Right hindlimb (tissue), 1 donor: ENCODE data around the gene ELK3.
A peak's percentile ranks its signal among the peaks of the same experiment; 100 is the strongest.

Experiments used
- DNase-seq: peaks from one replicate; pipeline ENCODE4 v3.0.0-alpha.2; 2018

The ELK3 gene

GRCh38 chr12:96193725-96194575, at the start of gene ELK3:
Gene ELK3, plus strand, starts transcription at chr12:96194375.
- peak; percentile 74 for DNase-seq

GRCh38 chr12:96146747-96147146, 47.4 kb upstream of the ELK3 start:
- no peak for DNase-seq

GRCh38 chr12:96150442-96150841, 43.7 kb upstream of the ELK3 start:
- no peak for DNase-seq

GRCh38 chr12:96152164-96152563, 42.0 kb upstream of the ELK3 start:
- peak; percentile 55 for DNase-seq

- DNase-seq: no peak
Observed at GRCh38 chr12:96153131-96153725, 40.9 kb upstream of the ELK3 start.

GRCh38 chr12:96155181-96155580, 39.0 kb upstream of the ELK3 start:
- no peak for DNase-seq

GRCh38 chr12:96155781-96156180, 38.4 kb upstream of the ELK3 start:
- no peak for DNase-seq

GRCh38 chr12:96156211-96156610, 38.0 kb upstream of the ELK3 start:
- no peak for DNase-seq

- DNase-seq: no peak
Observed at GRCh38 chr12:96157427-96157826, 36.7 kb upstream of the ELK3 start.

GRCh38 chr12:96164951-96165811, 29.0 kb upstream of the ELK3 start:
- peak; percentile 29 for DNase-seq

GRCh38 chr12:96166765-96167164, 27.4 kb upstream of the ELK3 start:
- DNase-seq: no peak

GRCh38 chr12:96167492-96167891, 26.7 kb upstream of the ELK3 start:
- DNase-seq: no peak

- DNase-seq: no peak
Observed at GRCh38 chr12:96170328-96170727, 23.8 kb upstream of the ELK3 start.

- no peak for DNase-seq
Observed at GRCh38 chr12:96170762-96171161, 23.4 kb upstream of the ELK3 start.

- DNase-seq: no peak
Observed at GRCh38 chr12:96171905-96172304, 22.3 kb upstream of the ELK3 start.

- no peak for DNase-seq
Observed at GRCh38 chr12:96172981-96173380, 21.2 kb upstream of the ELK3 start.

- DNase-seq: no peak
Observed at GRCh38 chr12:96176575-96176974, 17.6 kb upstream of the ELK3 start.

- DNase-seq: no peak
Observed at GRCh38 chr12:96177013-96177412, 17.2 kb upstream of the ELK3 start.

GRCh38 chr12:96183734-96184370, 10.3 kb upstream of the ELK3 start:
- no peak for DNase-seq

GRCh38 chr12:96185914-96186313, 8.3 kb upstream of the ELK3 start:
- DNase-seq: no peak

- DNase-seq: no peak
Observed at GRCh38 chr12:96186607-96187301, 7.4 kb upstream of the ELK3 start.

- DNase-seq: no peak
Observed at GRCh38 chr12:96187956-96188355, 6.2 kb upstream of the ELK3 start.
